B cell (primary cell): ENCODE measurements around the gene CDC37.

Experiments
- EZH2 ChIP-seq: IDR thresholded peaks from 2 replicates; pipeline ENCODE4 v1.6.1; 2012; ENCODE audit warnings: borderline replicate concordance, low read depth, mild to moderate bottlenecking, moderate library complexity, low read length; ENCODE audit not compliant: insufficient read depth, poor library complexity, severe bottlenecking
- TF ChIP-seq, protein P1 (sequence below): fragments of 200-600 bp; IDR thresholded peaks from one replicate; pipeline ENCODE4 v1.8.0; 2022; ENCODE audit warnings: antibody characterized with exemption, mild to moderate bottlenecking

DNA sequence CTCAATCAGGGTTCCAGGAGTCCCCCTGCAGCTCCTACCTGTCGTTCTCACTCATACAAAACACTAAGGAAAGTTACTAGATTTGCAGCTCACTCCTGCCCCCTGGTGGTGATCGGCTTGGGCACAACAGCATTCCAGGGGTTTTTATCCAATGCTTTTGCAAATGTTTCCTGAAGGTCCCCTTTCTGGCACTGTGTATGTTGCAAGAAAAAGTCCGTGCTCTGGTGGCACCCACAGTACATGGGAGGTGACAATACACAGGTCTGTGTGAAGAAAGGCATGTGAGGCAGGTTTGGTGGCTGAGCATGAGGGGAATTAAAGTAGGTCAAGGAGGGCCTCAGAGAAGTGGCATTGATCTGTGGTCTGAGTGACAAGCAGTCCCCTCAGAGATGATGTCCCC is 14.4 kb downstream of the CDC37 start:
- TF ChIP-seq, protein P1, sequence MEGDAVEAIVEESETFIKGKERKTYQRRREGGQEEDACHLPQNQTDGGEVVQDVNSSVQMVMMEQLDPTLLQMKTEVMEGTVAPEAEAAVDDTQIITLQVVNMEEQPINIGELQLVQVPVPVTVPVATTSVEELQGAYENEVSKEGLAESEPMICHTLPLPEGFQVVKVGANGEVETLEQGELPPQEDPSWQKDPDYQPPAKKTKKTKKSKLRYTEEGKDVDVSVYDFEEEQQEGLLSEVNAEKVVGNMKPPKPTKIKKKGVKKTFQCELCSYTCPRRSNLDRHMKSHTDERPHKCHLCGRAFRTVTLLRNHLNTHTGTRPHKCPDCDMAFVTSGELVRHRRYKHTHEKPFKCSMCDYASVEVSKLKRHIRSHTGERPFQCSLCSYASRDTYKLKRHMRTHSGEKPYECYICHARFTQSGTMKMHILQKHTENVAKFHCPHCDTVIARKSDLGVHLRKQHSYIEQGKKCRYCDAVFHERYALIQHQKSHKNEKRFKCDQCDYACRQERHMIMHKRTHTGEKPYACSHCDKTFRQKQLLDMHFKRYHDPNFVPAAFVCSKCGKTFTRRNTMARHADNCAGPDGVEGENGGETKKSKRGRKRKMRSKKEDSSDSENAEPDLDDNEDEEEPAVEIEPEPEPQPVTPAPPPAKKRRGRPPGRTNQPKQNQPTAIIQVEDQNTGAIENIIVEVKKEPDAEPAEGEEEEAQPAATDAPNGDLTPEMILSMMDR: peak; percentile 96
- no peak for TF ChIP-seq EZH2
